Rectal smooth muscle tissue (tissue), 1 donor: ENCODE measurements around the gene HMGB4.

Experiments
- H3K27ac ChIP-seq: one replicate; pipeline ENCODE4 v1.7.0; 2013; ENCODE audit warnings: low read depth, low read length, inconsistent platforms
- H3K27me3 ChIP-seq: one replicate; pipeline ENCODE4 v1.7.0; 2013; ENCODE audit warnings: low read length; ENCODE audit not compliant: control insufficient read depth, insufficient read depth
- H3K36me3 ChIP-seq: one replicate; pipeline ENCODE4 v1.7.0; 2013; ENCODE audit warnings: low read length; ENCODE audit not compliant: control insufficient read depth, insufficient read depth
- H3K4me1 ChIP-seq: one replicate; pipeline ENCODE4 v1.7.0; 2013; ENCODE audit warnings: low read length; ENCODE audit not compliant: control insufficient read depth, insufficient read depth
- H3K4me3 ChIP-seq: one replicate; pipeline ENCODE4 v1.7.0; 2013; ENCODE audit warnings: low read length
- H3K9ac ChIP-seq: one replicate; pipeline ENCODE4 v1.7.0; 2013; ENCODE audit warnings: low read length

Gene HMGB4

GRCh38 chr1:33863779-33864178 lies at the start of gene HMGB4:
Gene HMGB4, plus strand, starts transcription at chr1:33864079. Its CDS starts 113 bp downstream, at chr1:33864192.
- no peak within 1 kb of the TSS for H3K27ac ChIP-seq
- no peaks in the 10 kb centered on the region for H3K27me3 ChIP-seq
- H3K4me3 ChIP-seq = no peak within 1 kb of the TSS
- no peaks in the 10 kb centered on the region for H3K4me1 ChIP-seq
- H3K9ac ChIP-seq = no peak within 1 kb of the TSS
- H3K36me3 ChIP-seq = no peaks in the 10 kb centered on the region

- Histone ChIP-seq H3K36me3 (no peaks in the 10 kb centered on the region), H3K27me3 (no peaks in the 10 kb centered on the region), H3K27ac (no peak overlapping the region), H3K9ac (no peak overlapping the region), H3K4me1 (no peaks in the 10 kb centered on the region), H3K4me3 (no peak overlapping the region)
These were observed 49.7 kb upstream of the HMGB4 start for GRCh38 chr1:33814166-33814565.

GRCh38 chr1:33815061-33815460 lies 48.8 kb upstream of the HMGB4 start:
- Histone ChIP-seq H3K36me3 (no peaks in the 10 kb centered on the region), H3K4me1 (no peaks in the 10 kb centered on the region), H3K4me3 (no peak overlapping the region), H3K9ac (no peak overlapping the region), H3K27ac (no peak overlapping the region), H3K27me3 (no peaks in the 10 kb centered on the region)

- H3K27ac ChIP-seq = no peak overlapping the region
- H3K27me3 ChIP-seq = no peaks in the 10 kb centered on the region
- no peaks in the 10 kb centered on the region for H3K36me3 ChIP-seq
- no peaks in the 10 kb centered on the region for H3K4me1 ChIP-seq
- no peak overlapping the region for H3K9ac ChIP-seq
- H3K4me3 ChIP-seq = no peak overlapping the region
These were observed 45.8 kb upstream of the HMGB4 start for GRCh38 chr1:33818071-33818470.

- no peaks in the 10 kb centered on the region for H3K27me3 ChIP-seq
- no peaks in the 10 kb centered on the region for H3K4me1 ChIP-seq
- H3K27ac ChIP-seq = no peak overlapping the region
- no peak overlapping the region for H3K9ac ChIP-seq
- no peaks in the 10 kb centered on the region for H3K36me3 ChIP-seq
- no peak overlapping the region for H3K4me3 ChIP-seq
These were observed 44.5 kb upstream of the HMGB4 start for GRCh38 chr1:33819290-33819912.

- Histone ChIP-seq H3K27me3 (no peaks in the 10 kb centered on the region), H3K27ac (no peak overlapping the region), H3K36me3 (no peaks in the 10 kb centered on the region), H3K4me3 (no peak overlapping the region), H3K4me1 (no peaks in the 10 kb centered on the region), H3K9ac (no peak overlapping the region)
These were observed 44.0 kb upstream of the HMGB4 start for GRCh38 chr1:33819913-33820311.

- Histone ChIP-seq H3K4me1 (no peaks in the 10 kb centered on the region), H3K27me3 (no peaks in the 10 kb centered on the region), H3K4me3 (no peak overlapping the region), H3K9ac (no peak overlapping the region), H3K36me3 (no peaks in the 10 kb centered on the region), H3K27ac (no peak overlapping the region)
These were observed 43.1 kb upstream of the HMGB4 start for GRCh38 chr1:33820804-33821203.

GRCh38 chr1:33821291-33821690 lies 42.6 kb upstream of the HMGB4 start:
- Histone ChIP-seq H3K27ac (no peak overlapping the region), H3K4me1 (no peaks in the 10 kb centered on the region), H3K36me3 (no peaks in the 10 kb centered on the region), H3K27me3 (no peaks in the 10 kb centered on the region), H3K4me3 (no peak overlapping the region), H3K9ac (no peak overlapping the region)

- H3K36me3 ChIP-seq = no peaks in the 10 kb centered on the region
- no peak overlapping the region for H3K9ac ChIP-seq
- no peak overlapping the region for H3K4me3 ChIP-seq
- no peaks in the 10 kb centered on the region for H3K4me1 ChIP-seq
- H3K27me3 ChIP-seq = no peaks in the 10 kb centered on the region
- H3K27ac ChIP-seq = no peak overlapping the region
These were observed 41.5 kb upstream of the HMGB4 start for GRCh38 chr1:33822396-33822795.

- H3K9ac ChIP-seq = no peak overlapping the region
- no peaks in the 10 kb centered on the region for H3K36me3 ChIP-seq
- no peaks in the 10 kb centered on the region for H3K27me3 ChIP-seq
- no peak overlapping the region for H3K27ac ChIP-seq
- no peaks in the 10 kb centered on the region for H3K4me1 ChIP-seq
- no peak overlapping the region for H3K4me3 ChIP-seq
These were observed 40.5 kb upstream of the HMGB4 start for GRCh38 chr1:33823401-33823800.

- H3K27me3 ChIP-seq = no peaks in the 10 kb centered on the region
- H3K4me1 ChIP-seq = no peaks in the 10 kb centered on the region
- H3K27ac ChIP-seq = no peak overlapping the region
- no peaks in the 10 kb centered on the region for H3K36me3 ChIP-seq
- H3K4me3 ChIP-seq = no peak overlapping the region
- no peak overlapping the region for H3K9ac ChIP-seq
These were observed 40.0 kb upstream of the HMGB4 start for GRCh38 chr1:33823830-33824229.

- H3K4me1 ChIP-seq = no peaks in the 10 kb centered on the region
- H3K36me3 ChIP-seq = no peaks in the 10 kb centered on the region
- no peak overlapping the region for H3K9ac ChIP-seq
- H3K27me3 ChIP-seq = no peaks in the 10 kb centered on the region
- no peak overlapping the region for H3K27ac ChIP-seq
- H3K4me3 ChIP-seq = no peak overlapping the region
These were observed 39.6 kb upstream of the HMGB4 start for GRCh38 chr1:33824321-33824720.

GRCh38 chr1:33824971-33825370 lies 38.9 kb upstream of the HMGB4 start:
- Histone ChIP-seq H3K36me3 (no peaks in the 10 kb centered on the region), H3K27ac (no peak overlapping the region), H3K9ac (no peak overlapping the region), H3K27me3 (no peaks in the 10 kb centered on the region), H3K4me1 (no peaks in the 10 kb centered on the region), H3K4me3 (no peak overlapping the region)
